Kidney (tissue), 14 donors: ENCODE data around the gene CHTF8. TPM values are rescaled to one million over a fixed set of nuclear protein-coding genes. Genes with fewer than 3 reads are reported as not detected.

ENCODE experiments used
- DNase-seq, 5 donors: peaks; one replicate each; pipeline ENCODE4 v3.0.0-alpha.2; 2013 to 2020
- FAIRE-seq: peaks from 2 replicates; lab custom pipeline; 2012; peaks lifted over from hg19 to GRCh38; lab: Jason Lieb, UNC
- H3K27ac ChIP-seq, 2 donors: one replicate each; pipeline ENCODE4 v1.7.0; 2013; ENCODE audit warnings: low read depth in 2 of 2, low read length in 2 of 2, inconsistent platforms in 1 of 2
- H3K27me3 ChIP-seq: one replicate; pipeline ENCODE4 v1.7.1; 2013; ENCODE audit warnings: low read length, inconsistent platforms; ENCODE audit not compliant: control insufficient read depth, insufficient read depth
- H3K36me3 ChIP-seq, 3 donors: one replicate each; pipeline versions ENCODE4 v1.7.0 to v1.7.1; 2013; ENCODE audit warnings: low read length in 3 of 3, control low read depth in 1 of 3, inconsistent platforms in 1 of 3; ENCODE audit not compliant: insufficient read depth in 3 of 3, control insufficient read depth in 2 of 3
- H3K4me1 ChIP-seq, 3 donors: one replicate each; pipeline versions ENCODE4 v1.7.0 to v1.7.1; 2013; ENCODE audit warnings: low read length in 3 of 3, inconsistent platforms in 1 of 3, low read depth in 1 of 3; ENCODE audit not compliant: control insufficient read depth in 2 of 3, insufficient read depth in 2 of 3
- H3K4me3 ChIP-seq, 3 donors: one replicate each; pipeline versions ENCODE4 v1.7.0 to v1.8.1; 2013; ENCODE audit warnings: low read length in 3 of 3, control low read depth in 1 of 3, inconsistent platforms in 1 of 3
- H3K9ac ChIP-seq, 3 donors: one replicate each; pipeline versions ENCODE4 v1.7.0 to v1.7.1; 2013; ENCODE audit warnings: low read length in 3 of 3, control low read depth in 1 of 3, inconsistent platforms in 1 of 3
- H3K9me3 ChIP-seq, 3 donors: one replicate each; pipeline versions ENCODE4 v1.7.0 to v1.7.1; 2013; ENCODE audit warnings: low read length in 3 of 3, control low read depth in 1 of 3, inconsistent platforms in 1 of 3; ENCODE audit not compliant: control insufficient read depth in 2 of 3, insufficient read depth in 1 of 3
- CTCF ChIP-seq: IDR thresholded peaks from 3 replicates; pipeline ENCODE4 v1.5.1; 2012; ENCODE audit warnings: mild to moderate bottlenecking, moderate library complexity, borderline replicate concordance; ENCODE audit not compliant: insufficient read depth; ENCODE audit errors: extremely low read depth
- intact Hi-C: fragments of 100-400 bp; cut with DNase I; formaldehyde crosslinking; loops from one replicate; pipeline ENCODE4 v1.11.1; 2022
- polyA plus RNA-seq: library from polyadenylated mRNA; stranded (reverse); fragments of 350-450 nt; fragmentation: Illumina TruSeq; extraction: RNeasy Lipid Tissue Mini Kit (QIAGEN cat#74804); gene quantifications from one replicate; pipeline ENCODE4 v1.2.3, GENCODE V29; 2014; ENCODE audit warnings: low read depth, low replicate concordance; ENCODE audit not compliant: insufficient read depth
- total RNA-seq: library from RNA; stranded (reverse); fragmentation: NEBNext Ultra II Directional; extraction: Animal tissue kit (Norgen Biotek cat#: 25700); gene quantifications from one replicate; pipeline ENCODE4 v1.2.1, GENCODE V29; 2021
- donor health status: control.
- donor health status: control.
- donor health status: control.
- donor health status: control.
- donor health status: control.
- donor health status: DM: yes; HTN: yes; CAD: no.
- donor health status: Normal renal cell carcinoma (clear cell type).

The CHTF8 gene
- total and polyA plus RNA-seq, 2 donors from 2014 or later = 124 to 163 TPM

- Histone ChIP-seq H3K4me1 (peaks cover 0 to 18% (median 0%) of the 10 kb centered on the region in 3 donors), H3K27me3 (no peaks in the 10 kb centered on the region), H3K4me3 (peak overlapping the region in 1 of 3 donors; percentile 41), H3K9ac (no peak overlapping the region), H3K27ac (no peak overlapping the region), H3K9me3 (no peaks in the 10 kb centered on the region), H3K36me3 (peaks cover 0 to 7% (median 2%) of the 10 kb centered on the region in 3 donors)
- intact Hi-C loops = no loop called here
- DNase-seq (peak in 4 of 5 donors; percentile 27 to 55 (median 40)), FAIRE-seq (no peak)
- no peak for TF ChIP-seq CTCF
Measured at GRCh38 chr16:69107316-69107962, 24.9 kb downstream of the CHTF8 start.

GRCh38 chr16:69106491-69107315 lies 25.7 kb downstream of the CHTF8 start:
- no peak for TF ChIP-seq CTCF

GRCh38 chr16:69105501-69106361 lies 26.7 kb downstream of the CHTF8 start, which contains the start of gene HAS3:
TSS of gene HAS3 (plus strand) at chr16:69105653. CDS start at chr16:69109396, 3,743 bp downstream.
- peak; percentile 70 to 88 (median 81) for DNase-seq
- peak within 1 kb of the TSS in 1 of 2 donors; percentile 49 for H3K27ac ChIP-seq
- intact Hi-C loops = no loop called here

More at GRCh38 chr16:69106491-69107315, 25.7 kb downstream of the CHTF8 start:
- H3K27me3 ChIP-seq = no peaks in the 10 kb centered on the region
- DNase-seq = peak in 3 of 5 donors; percentile 37 to 72 (median 45)
- peaks cover 0 to 18% (median 0%) of the 10 kb centered on the region in 3 donors for H3K4me1 ChIP-seq
- intact Hi-C loops = no loop called here
- H3K27ac ChIP-seq = no peak overlapping the region
- no peak for FAIRE-seq
- peak overlapping the region in 2 of 3 donors; percentile 2 to 41 for H3K4me3 ChIP-seq
- no peaks in the 10 kb centered on the region for H3K9me3 ChIP-seq
- H3K36me3 ChIP-seq = peaks cover 0 to 6% (median 2%) of the 10 kb centered on the region in 3 donors
- H3K9ac ChIP-seq = no peak overlapping the region

More at GRCh38 chr16:69105501-69106361, 26.7 kb downstream of the CHTF8 start, which contains the start of gene HAS3:
- H3K36me3 ChIP-seq = peaks cover 0 to 2% (median 0%) of the 10 kb centered on the region in 3 donors
- H3K9ac ChIP-seq = no peak within 1 kb of the TSS
- peak within 1 kb of the TSS; percentile 9 to 57 (median 51) for H3K4me3 ChIP-seq
- no peak for FAIRE-seq
- H3K4me1 ChIP-seq = peaks cover 0 to 23% (median 3%) of the 10 kb centered on the region in 3 donors
- no peaks in the 10 kb centered on the region for H3K9me3 ChIP-seq
- no peaks in the 10 kb centered on the region for H3K27me3 ChIP-seq
- peak; percentile 24 for TF ChIP-seq CTCF
